HCT116 (cell line): Measurements from ENCODE around the gene RNF215. TPM values are rescaled to one million over a fixed set of nuclear protein-coding genes. Genes with fewer than 3 reads are reported as not detected.

Source experiments
- ATAC-seq: fragments of 200-7000 bp; cut with Tn5 transposase; 2 replicates; pipeline ENCODE4 v1.9.1; 2020; ENCODE audit warnings: mild to moderate bottlenecking, moderate library complexity
- BruUV-seq: library from RNA; stranded (reverse); fragments of 400-500 nt; replicated peaks from 2 replicates; lab custom pipeline; 2021; lab: Mats Ljungman, UMichigan
- CTCF ChIA-PET: fragments of 300-600 bp; sonication (Branson Sonifier 250); formaldehyde crosslinking; loops from one replicate; lab custom pipeline; 2021; ENCODE audit warnings: antibody characterized with exemption; lab: Charles Lee
- POLR2A ChIA-PET: fragments of 300-600, 350-600 bp; sonication (Branson Sonifier 250); formaldehyde crosslinking; loops from one replicate; lab custom pipeline; 2021; ENCODE audit warnings: antibody characterized with exemption; lab: Charles Lee
- RAD21 ChIA-PET, 2 experiments: fragments of 300-600 bp; sonication (Branson Sonifier 250); formaldehyde crosslinking; loops; one replicate each; lab custom pipeline; 2023; ENCODE audit warnings: low total read pairs in 2 of 2; ENCODE audit not compliant: uncharacterized antibody in 2 of 2, unreplicated experiment in 2 of 2, low non-redundant PET in 1 of 2; lab: Charles Lee
- DNase-seq: peaks from one replicate; pipeline ENCODE4 v3.0.0-alpha.2; 2010; ENCODE audit warnings: low read depth, low spot score
- H2AFZ ChIP-seq: fragments of 200-600 bp; shearing (Covaris generic), sonication (generic); 2 replicates; pipeline ENCODE4 v1.6.1; 2017; ENCODE audit warnings: low read depth, mixed run types, mixed read lengths, antibody characterized with exemption, low read length; ENCODE audit not compliant: poor library complexity, severe bottlenecking
- H3K27ac ChIP-seq: 2 replicates; pipeline ENCODE4 v1.5.1; 2012; ENCODE audit warnings: low read depth, low read length
- H3K27me3 ChIP-seq: fragments of 200-600 bp; sonication (generic); 2 replicates; pipeline ENCODE4 v1.6.1; 2016; ENCODE audit warnings: mixed run types, low read length, mixed read lengths; ENCODE audit not compliant: insufficient read depth
- H3K36me3 ChIP-seq, 2 experiments: fragments of 200-500 bp in 1 of 2; fragments of 200-600 bp in 1 of 2; sonication (Bioruptor generic) in 1 of 2; sonication (generic) in 1 of 2; 2 replicates each; pipeline versions ENCODE4 v1.5.1 to v1.6.1; 2014 to 2016; ENCODE audit warnings: low read length in 2 of 2, inconsistent platforms in 1 of 2, mixed read lengths in 1 of 2, mixed run types in 1 of 2; ENCODE audit not compliant: insufficient read depth in 2 of 2, control insufficient read depth in 1 of 2
- H3K4me1 ChIP-seq, 2 experiments: fragments of 200-600 bp in 1 of 2; sonication (generic) in 1 of 2; 2 replicates each; pipeline versions ENCODE4 v1.5.1 to v1.6.1; 2012 to 2017; ENCODE audit warnings: low read length in 2 of 2, inconsistent platforms in 1 of 2, mild to moderate bottlenecking in 1 of 2, mixed read lengths in 1 of 2, mixed run types in 1 of 2, moderate library complexity in 1 of 2; ENCODE audit not compliant: insufficient read depth in 2 of 2, control insufficient read depth in 1 of 2
- H3K4me2 ChIP-seq: fragments of 200-600 bp; sonication (generic); 2 replicates; pipeline ENCODE4 v1.6.1; 2017; ENCODE audit warnings: mixed run types, low read length, mixed read lengths
- H3K4me3 ChIP-seq, 2 experiments: fragments of 200-600 bp in 1 of 2; sonication (generic) in 1 of 2; replicated peaks in 1 of 2; 2 replicates each; pipeline ENCODE4 v1.5.1; 2011 to 2016; ENCODE audit warnings: low read length in 2 of 2, control low read depth in 1 of 2, low read depth in 1 of 2, mild to moderate bottlenecking in 1 of 2, mixed read lengths in 1 of 2, mixed run types in 1 of 2
- H3K79me2 ChIP-seq: fragments of 200-600 bp; sonication (generic); 2 replicates; pipeline ENCODE4 v1.6.1; 2017; ENCODE audit warnings: mild to moderate bottlenecking, mixed run types, low read length, moderate library complexity, mixed read lengths; ENCODE audit not compliant: insufficient read depth
- H3K9ac ChIP-seq: fragments of 200-600 bp; sonication (generic); 2 replicates; pipeline ENCODE4 v1.6.1; 2016; ENCODE audit warnings: low read length, mixed read lengths
- H3K9me2 ChIP-seq: fragments of 200-600 bp; sonication (generic), shearing (Covaris generic); 2 replicates; pipeline ENCODE4 v1.6.1; 2017; ENCODE audit warnings: mixed run types, mild to moderate bottlenecking, moderate library complexity; ENCODE audit not compliant: insufficient read depth
- H3K9me3 ChIP-seq, 2 experiments: fragments of 200-500 bp in 1 of 2; fragments of 200-600 bp in 1 of 2; sonication (Bioruptor generic) in 1 of 2; sonication (generic) in 1 of 2; 2 replicates each; pipeline ENCODE4 v1.6.1; 2014 to 2017; ENCODE audit warnings: low read length in 2 of 2, mixed read lengths in 2 of 2, inconsistent platforms in 1 of 2, low read depth in 1 of 2, mild to moderate bottlenecking in 1 of 2, mixed run types in 1 of 2, moderate library complexity in 1 of 2; ENCODE audit not compliant: control insufficient read depth in 1 of 2, insufficient read depth in 1 of 2
- H4K20me1 ChIP-seq: fragments of 200-600 bp; sonication (generic), shearing (Covaris generic); 2 replicates; pipeline ENCODE4 v1.6.1; 2017; ENCODE audit warnings: mixed run types, mild to moderate bottlenecking, moderate library complexity; ENCODE audit not compliant: insufficient read depth
- ELF1 ChIP-seq: IDR thresholded peaks from 2 replicates; pipeline ENCODE4 v1.6.1; 2012; ENCODE audit warnings: low read depth, borderline replicate concordance
- FOSL1 ChIP-seq: IDR thresholded peaks from 2 replicates; pipeline ENCODE4 v1.6.1; 2012; ENCODE audit warnings: low read depth
- JUND ChIP-seq: IDR thresholded peaks from 2 replicates; pipeline ENCODE4 v1.6.1; 2012
- REST ChIP-seq: IDR thresholded peaks from 2 replicates; pipeline ENCODE4 v1.6.1; 2012; ENCODE audit warnings: low read depth
- SP1 ChIP-seq: IDR thresholded peaks from 2 replicates; pipeline ENCODE4 v1.6.1; 2012; ENCODE audit warnings: low read depth
- SRF ChIP-seq: IDR thresholded peaks from 2 replicates; pipeline ENCODE4 v1.6.1; 2012; ENCODE audit warnings: low read depth
- YY1 ChIP-seq: IDR thresholded peaks from 2 replicates; pipeline ENCODE4 v1.6.1; 2011; ENCODE audit warnings: low read length, low read depth, moderate library complexity, mild to moderate bottlenecking; ENCODE audit not compliant: insufficient replicate concordance; ENCODE audit errors: extremely low read depth
- ZFX ChIP-seq: fragments of 450-650 bp; IDR thresholded peaks from 2 replicates; pipeline ENCODE4 v1.6.1; 2017
- intact Hi-C: fragments of 100-400 bp; cut with micrococcal nuclease; formaldehyde crosslinking; loops from 2 replicates; pipeline ENCODE4 v1.10.0; 2022
- total RNA-seq: library from RNA; stranded (reverse); gene quantifications from one replicate; pipeline ENCODE4 v1.2.1, GENCODE V29; 2021; ENCODE audit not compliant: unreplicated experiment
- TF ChIP-seq, protein P1 (sequence below): IDR thresholded peaks from 2 replicates; pipeline ENCODE4 v1.6.1; 2012
- TF ChIP-seq, protein P2 (sequence below): IDR thresholded peaks from 2 replicates; pipeline ENCODE4 v1.6.1; 2012

RNF215 gene
- total RNA-seq, 1 experiment from 2014 or later: 20.2 TPM

DNA sequence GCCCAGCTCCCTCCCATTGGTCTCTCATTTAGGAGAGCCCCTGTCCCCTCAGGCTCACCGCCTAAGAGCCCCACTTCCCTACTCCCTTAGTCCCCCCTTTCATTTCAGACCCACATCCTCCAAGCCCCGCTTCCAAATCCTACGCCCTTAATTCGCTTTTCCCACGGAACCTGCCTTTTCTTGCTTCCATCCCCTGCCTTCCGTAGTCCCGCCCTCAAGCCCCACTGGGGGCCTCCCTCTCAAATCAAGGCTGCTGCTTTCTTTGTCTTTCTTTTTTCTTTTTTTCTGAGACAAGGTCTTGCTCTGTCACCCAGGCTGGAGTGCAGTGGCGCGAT, 30.0 kb downstream of the RNF215 start:
- TSS peak; percentile 39 for BruUV-seq
- ChIA-PET CTCF (interaction anchor here (1.1 to 2.2 kb wide), 3 partner anchors 29 to 69 kb away, joined by 4 to 12 read pairs (median 7); partner anchors contain the start of gene RNF215), POLR2A (interaction anchor here (1.0 to 1.3 kb wide), 6 partner anchors 10 to 69 kb away, joined by 3 to 6 read pairs (median 4); partner anchors contain the start of genes SEC14L2 and TBC1D10A), RAD21 (interaction anchor here (0.5 to 1.4 kb wide), 4 partner anchors 29 to 148 kb away, joined by 3 to 4 read pairs (median 4); partner anchors contain the start of gene TBC1D10A (in 1 of the 2))
- no peaks in the 10 kb centered on the region for H3K9me3 ChIP-seq
- intact Hi-C loops: no loop called here
- H3K27ac ChIP-seq: peak overlapping the region; percentile 92; the same call in 1 of the 2 replicates
- peak overlapping the region; percentile 93 to 96 for H3K4me3 ChIP-seq
- H3K79me2 ChIP-seq: peaks cover 43% of the 10 kb centered on the region
- no peaks in the 10 kb centered on the region for H3K27me3 ChIP-seq
- peaks cover 9 to 10% of the 10 kb centered on the region in 2 experiments; a peak in 3 of 4 replicates for H3K36me3 ChIP-seq
- H3K9ac ChIP-seq: peak overlapping the region; percentile 95
- H3K4me2 ChIP-seq: peak overlapping the region; percentile 91
- DNase-seq (no peak), ATAC-seq (peak; percentile 23)
- H4K20me1 ChIP-seq: no peaks in the 10 kb centered on the region
- H3K9me2 ChIP-seq: no peaks in the 10 kb centered on the region
- TF ChIP-seq, protein P1, sequence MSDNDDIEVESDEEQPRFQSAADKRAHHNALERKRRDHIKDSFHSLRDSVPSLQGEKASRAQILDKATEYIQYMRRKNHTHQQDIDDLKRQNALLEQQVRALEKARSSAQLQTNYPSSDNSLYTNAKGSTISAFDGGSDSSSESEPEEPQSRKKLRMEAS: no peak
- TF ChIP-seq SP1 (no peak), YY1 (no peak), ELF1 (no peak), FOSL1 (no peak), REST (no peak), JUND (no peak), ZFX (no peak), SRF (no peak)
- TF ChIP-seq, protein P2, sequence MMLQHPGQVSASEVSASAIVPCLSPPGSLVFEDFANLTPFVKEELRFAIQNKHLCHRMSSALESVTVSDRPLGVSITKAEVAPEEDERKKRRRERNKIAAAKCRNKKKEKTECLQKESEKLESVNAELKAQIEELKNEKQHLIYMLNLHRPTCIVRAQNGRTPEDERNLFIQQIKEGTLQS: no peak
- TF ChIP-seq, all 23 proteins: peak for 0
- Histone ChIP-seq H2AFZ (peak overlapping the region; percentile 56), H3K4me1 (peaks cover 12 to 22% of the 10 kb centered on the region in 2 experiments; a peak in 3 of 4 replicates)
